Sigmoid colon (tissue), 7 donors: ENCODE results near the gene GSDMA. TPM values are rescaled to one million over a fixed set of nuclear protein-coding genes. Genes with fewer than 3 reads are reported as not detected.

Experiments
- DNase-seq: peaks from one replicate; pipeline ENCODE4 v3.0.0-alpha.2; 2019
- H3K27ac ChIP-seq, 4 donors: fragments of 200-600 bp; sonication (generic); one replicate each; pipeline ENCODE4 v1.5.1; 2016 to 2019; ENCODE audit warnings: mild to moderate bottlenecking in 1 of 4
- H3K27me3 ChIP-seq, 3 donors: fragments of 200-600 bp; sonication (generic); one replicate each; pipeline ENCODE4 v1.5.1; 2019; ENCODE audit warnings: mild to moderate bottlenecking in 1 of 3
- H3K36me3 ChIP-seq, 4 donors: fragments of 200-600 bp; sonication (generic); one replicate each; pipeline ENCODE4 v1.5.1; 2016 to 2019
- H3K4me1 ChIP-seq, 4 donors: fragments of 200-600 bp; sonication (generic); one replicate each; pipeline ENCODE4 v1.5.1; 2017 to 2019
- H3K4me3 ChIP-seq, 4 donors: fragments of 200-600 bp; sonication (generic); one replicate each; pipeline ENCODE4 v1.5.1; 2017 to 2019; ENCODE audit warnings: mild to moderate bottlenecking in 2 of 4, moderate library complexity in 1 of 4
- H3K9me3 ChIP-seq, 4 donors: fragments of 200-600 bp in 3 of 4; sonication (generic) in 3 of 4; one replicate each; pipeline versions ENCODE4 v1.5.1 to v1.6.1; 2013 to 2019
- CTCF ChIP-seq, 4 experiments: fragments of 450-650 bp in 3 of 4; fragments of 200-600 bp in 1 of 4; IDR thresholded peaks; one replicate each; pipeline ENCODE4 v1.5.1; 2016 to 2019; ENCODE audit warnings: antibody characterized with exemption in 4 of 4, mild to moderate bottlenecking in 3 of 4, moderate library complexity in 2 of 4
- EP300 ChIP-seq, 4 donors: sonication (generic); formaldehyde crosslinking; IDR thresholded peaks; one replicate each; pipeline ENCODE4 v1.6.1; 2017; ENCODE audit warnings: antibody characterized with exemption in 4 of 4
- POLR2A ChIP-seq, 2 donors: fragments of 450-650 bp; IDR thresholded peaks; one replicate each; pipeline ENCODE4 v1.6.1; 2016; ENCODE audit warnings: antibody characterized with exemption in 2 of 2, mild to moderate bottlenecking in 2 of 2, moderate library complexity in 2 of 2
- POLR2AphosphoS5 ChIP-seq, 4 donors: sonication (generic); formaldehyde crosslinking; IDR thresholded peaks; one replicate each; pipeline ENCODE4 v1.6.1; 2017; ENCODE audit warnings: antibody characterized with exemption in 4 of 4
- WGBS, 2 donors: extraction: QIAGEN DNeasy Blood & Tissue Kit; methylation state at CpG; one replicate each; pipeline ENCODE4 v1.1.7; 2013; 5-methylcytosine and 5-hydroxymethylcytosine counted together
- intact Hi-C: fragments of 100-400 bp; cut with DNase I; formaldehyde crosslinking; loops from one replicate; pipeline ENCODE4 v1.15.1; 2023
- polyA plus RNA-seq, 3 donors: library from polyadenylated mRNA; stranded (reverse); fragments of 200-250 nt; gene quantifications; one replicate each; pipeline ENCODE4 v1.2.3, GENCODE V29; 2013
- total RNA-seq, 4 donors: library from RNA; depleted of rRNA; stranded (reverse); fragments of >200 nt; gene quantifications; one replicate each; pipeline ENCODE4 v1.1.0, GENCODE V29; 2016
- donor health status: healthy with polysubstance abuse.
- donor health status: Bipolar disorder and iron deficiency.
- donor health status: healthy.

GSDMA gene
- total and polyA plus RNA-seq, 7 donors = 0.29 to 1.3 (median 0.60) TPM; not detected in 4

- H3K4me3 ChIP-seq = peak overlapping the region; percentile 79 to 99 (median 89)
- WGBS, 2 donors = 4 to 19% methylated on average over 7 of the region's 7 CpGs
Measured at GRCh38 chr17:39981766-39982375, 19.1 kb downstream of the GSDMA start.

GRCh38 chr17:39988206-39988810 lies 25.5 kb downstream of the GSDMA start:
- no peak overlapping the region for H3K4me3 ChIP-seq
- no peak for DNase-seq
- H3K27me3 ChIP-seq = no peaks in the 10 kb centered on the region
- 90 to 92% methylated on average over 11 of the region's 11 CpGs for WGBS, 2 donors
- no peak for TF ChIP-seq EP300 (IDR thresholded peaks at IDR 0.05)
- H3K36me3 ChIP-seq = peaks cover 75 to 93% (median 88%) of the 10 kb centered on the region in 4 donors
- H3K27ac ChIP-seq = no peak overlapping the region
- peaks cover 0 to 4% (median 3%) of the 10 kb centered on the region in 4 donors for H3K4me1 ChIP-seq
- intact Hi-C loops = no loop called here
- H3K9me3 ChIP-seq = no peaks in the 10 kb centered on the region

More at GRCh38 chr17:39981766-39982375, 19.1 kb downstream of the GSDMA start:
- H3K27ac ChIP-seq = peak overlapping the region in 3 of 4 donors; percentile 95 to 98 (median 97)
- H3K4me1 ChIP-seq = peaks cover 0 to 40% (median 30%) of the 10 kb centered on the region in 4 donors
- intact Hi-C loops = loop anchor here (2.0 to 5.0 kb wide), 2 partner anchors 53 to 555 kb away; no protein-coding TSS in a partner anchor
- DNase-seq = no peak
- H3K36me3 ChIP-seq = peaks cover 23 to 29% (median 26%) of the 10 kb centered on the region in 4 donors
- no peaks in the 10 kb centered on the region for H3K9me3 ChIP-seq
- TF ChIP-seq POLR2AphosphoS5 (IDR thresholded peaks at IDR 0.05) (no peak), POLR2A (IDR thresholded peaks at IDR 0.05) (no peak), CTCF (IDR thresholded peaks at IDR 0.05) (no peak), EP300 (IDR thresholded peaks at IDR 0.05) (no peak)
- H3K27me3 ChIP-seq = no peaks in the 10 kb centered on the region

DNA sequence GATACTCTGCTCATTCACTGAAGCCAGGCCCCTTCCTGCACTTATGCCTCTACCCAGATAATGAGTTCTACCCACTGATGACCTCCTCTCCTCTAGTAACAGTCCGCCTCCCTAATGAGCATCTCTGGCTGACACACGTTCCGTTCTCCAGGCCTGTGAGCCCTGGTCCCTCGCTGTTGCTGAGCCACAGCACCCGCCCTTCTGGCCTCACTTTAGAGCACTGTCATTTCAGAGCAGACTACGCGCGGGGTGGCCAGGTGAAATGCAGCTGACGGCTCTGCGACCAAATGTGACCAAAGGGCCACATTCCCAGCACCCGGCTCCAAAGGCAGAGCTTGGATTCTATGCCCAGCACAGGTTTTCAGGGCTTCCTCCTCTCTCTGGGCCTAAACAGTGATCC lies 31.6 kb downstream of the GSDMA start:
- H3K4me1 ChIP-seq = no peaks in the 10 kb centered on the region
- H3K9me3 ChIP-seq = no peaks in the 10 kb centered on the region
- DNase-seq = no peak
- 91 to 95% methylated on average over 11 of the region's 11 CpGs for WGBS, 2 donors
- intact Hi-C loops = no loop called here
- H3K4me3 ChIP-seq = no peak overlapping the region
- H3K27ac ChIP-seq = no peak overlapping the region
- H3K27me3 ChIP-seq = no peaks in the 10 kb centered on the region
- no peak for TF ChIP-seq POLR2A (IDR thresholded peaks at IDR 0.05)
- no peak for TF ChIP-seq CTCF (IDR thresholded peaks at IDR 0.05)
- no peak for TF ChIP-seq POLR2AphosphoS5 (IDR thresholded peaks at IDR 0.05)
- TF ChIP-seq EP300 (IDR thresholded peaks at IDR 0.05) = no peak
- peaks cover 66 to 94% (median 80%) of the 10 kb centered on the region in 4 donors for H3K36me3 ChIP-seq

DNA sequence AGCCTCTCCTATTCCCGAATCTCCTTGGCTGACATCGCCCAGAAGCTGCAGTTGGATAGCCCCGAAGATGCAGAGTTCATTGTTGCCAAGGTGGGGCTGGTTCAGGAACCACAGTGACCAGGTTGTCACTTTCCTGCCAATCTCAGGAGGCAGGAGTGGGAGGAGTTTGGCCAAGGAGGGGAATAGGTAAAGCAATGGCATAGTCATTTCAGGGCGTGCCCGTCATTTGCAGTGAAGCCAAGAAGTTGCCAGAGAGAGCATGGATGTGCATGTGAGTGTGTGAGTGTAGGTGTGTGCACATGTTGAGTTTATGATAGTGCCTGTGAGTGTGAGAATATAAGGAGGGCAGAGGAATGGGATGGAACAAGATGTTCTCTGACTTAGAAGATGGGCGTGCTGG lies 32.6 kb downstream of the GSDMA start:
- Histone ChIP-seq H3K9me3 (no peaks in the 10 kb centered on the region), H3K36me3 (peaks cover 56 to 84% (median 70%) of the 10 kb centered on the region in 4 donors)
- 23 to 78% methylated on average over 6 of the region's 6 CpGs for WGBS, 2 donors

More for the DNA sequence above, 32.6 kb downstream of the GSDMA start:
- intact Hi-C loops = no loop called here
- Histone ChIP-seq H3K27ac (no peak overlapping the region), H3K4me3 (no peak overlapping the region), H3K4me1 (no peaks in the 10 kb centered on the region), H3K27me3 (no peaks in the 10 kb centered on the region)
- TF ChIP-seq EP300 (IDR thresholded peaks at IDR 0.05) = no peak
- TF ChIP-seq POLR2AphosphoS5 (IDR thresholded peaks at IDR 0.05) = no peak
- no peak for TF ChIP-seq CTCF (IDR thresholded peaks at IDR 0.05)
- TF ChIP-seq POLR2A (IDR thresholded peaks at IDR 0.05) = no peak
- DNase-seq = no peak
